GM15510 (cell line): ENCODE measurements around the gene NDE1.

Experiments
- POLR2A ChIP-seq: IDR thresholded peaks from 3 replicates; pipeline ENCODE4 v1.6.1; 2011; ENCODE audit warnings: borderline replicate concordance; ENCODE audit not compliant: insufficient read length; ENCODE audit errors: extremely low read depth

Gene NDE1

GRCh38 chr16:15736529-15736928 lies 86.5 kb downstream of the NDE1 start:
- TF ChIP-seq POLR2A = no peak

DNA sequence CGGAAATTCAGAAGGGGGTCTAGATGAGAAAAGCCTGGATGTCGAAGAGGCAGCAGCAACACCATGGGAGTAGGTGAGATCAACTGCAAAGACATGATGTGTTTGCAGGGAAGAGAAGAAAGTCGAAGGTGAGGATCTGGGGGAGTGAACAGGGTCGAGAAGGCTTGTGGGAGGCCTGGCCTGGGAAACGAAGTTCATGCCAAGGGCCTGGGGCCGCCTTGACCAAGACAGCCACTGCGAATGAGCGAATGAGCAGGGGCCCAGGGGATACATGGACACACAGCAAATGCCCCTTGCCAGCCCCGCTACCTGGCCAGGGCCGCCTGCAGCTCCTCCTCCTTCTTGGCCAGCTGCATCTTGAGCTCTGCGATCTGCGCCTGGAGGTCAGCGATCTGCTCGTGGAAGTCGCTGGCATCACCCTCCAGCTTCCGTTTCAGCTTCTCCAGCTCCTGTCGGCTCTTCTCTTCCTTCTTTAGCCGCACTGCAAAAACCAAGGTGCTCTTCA lies 87.1 kb downstream of the NDE1 start:
- no peak for TF ChIP-seq POLR2A

DNA sequence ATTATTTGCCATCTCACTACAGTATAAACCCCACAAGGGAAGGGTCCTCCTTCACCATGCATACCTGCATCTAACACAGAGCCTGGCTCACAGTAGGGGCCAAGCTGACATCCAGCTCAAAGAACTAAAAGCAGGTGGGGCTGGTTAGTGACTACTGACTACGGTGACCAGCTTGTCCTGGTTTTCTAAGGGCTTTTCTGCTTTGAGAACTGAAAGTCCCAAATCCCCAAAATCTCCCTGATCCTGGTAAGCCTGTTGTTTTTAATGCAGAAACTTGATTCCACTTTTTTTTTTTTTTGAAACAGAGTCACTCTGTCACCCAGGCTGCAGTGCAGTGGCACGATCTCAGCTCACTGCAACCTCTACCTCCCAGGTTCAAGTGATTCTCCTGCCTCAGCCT lies 89.4 kb downstream of the NDE1 start:
- TF ChIP-seq POLR2A = no peak

DNA sequence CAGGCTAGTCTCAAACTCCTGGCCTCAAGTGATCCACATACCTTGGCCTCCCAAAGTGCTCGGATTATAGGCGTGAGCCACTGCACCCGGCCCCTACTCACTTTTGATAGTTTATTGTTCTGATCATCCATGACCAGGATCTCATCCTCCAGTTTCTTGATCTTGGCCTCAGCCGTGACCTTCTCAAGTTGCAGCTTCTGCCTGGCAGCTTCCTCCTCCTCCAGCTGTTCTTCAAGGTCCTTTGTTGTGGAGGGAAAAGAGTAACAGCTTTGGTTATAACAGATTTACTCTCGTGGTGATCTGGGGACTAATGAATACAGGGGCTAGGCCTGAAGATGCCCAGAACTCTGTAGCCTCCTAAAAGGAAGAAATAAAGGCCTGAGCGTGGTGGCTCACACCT lies 89.9 kb downstream of the NDE1 start:
- TF ChIP-seq POLR2A = no peak

DNA sequence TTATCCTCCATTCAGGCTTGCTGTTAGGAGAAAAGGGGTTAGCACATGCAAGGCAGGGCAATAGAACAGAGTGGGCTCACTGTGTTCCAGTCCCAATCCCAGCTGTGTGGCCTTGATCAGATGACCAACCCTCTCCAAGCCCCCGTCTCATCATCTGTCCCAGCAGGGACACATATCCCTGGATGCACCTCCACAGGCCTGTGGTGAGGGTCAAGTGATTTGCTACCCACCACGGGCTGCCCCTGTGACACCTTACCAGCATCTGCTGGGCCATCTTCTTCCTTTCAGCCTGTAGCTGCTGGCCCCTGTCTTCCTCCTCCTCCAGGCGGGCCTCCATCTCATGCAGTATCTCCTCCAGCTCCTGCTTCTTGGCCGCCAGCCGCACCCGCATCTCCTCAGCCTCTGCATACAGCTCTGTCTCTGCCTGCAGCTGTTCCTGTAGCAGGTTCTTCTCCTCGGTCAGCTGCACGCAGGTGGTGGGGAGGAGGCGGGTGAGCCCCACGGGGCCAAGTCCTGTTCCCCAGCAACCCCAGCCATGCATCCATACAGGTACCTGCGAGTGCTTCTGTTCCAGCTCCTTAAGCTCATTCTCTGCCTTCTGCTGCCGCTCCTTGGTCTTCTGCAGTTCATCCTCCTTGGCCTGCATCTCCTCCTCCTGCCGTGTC lies 91.3 kb downstream of the NDE1 start:
- no peak for TF ChIP-seq POLR2A

DNA sequence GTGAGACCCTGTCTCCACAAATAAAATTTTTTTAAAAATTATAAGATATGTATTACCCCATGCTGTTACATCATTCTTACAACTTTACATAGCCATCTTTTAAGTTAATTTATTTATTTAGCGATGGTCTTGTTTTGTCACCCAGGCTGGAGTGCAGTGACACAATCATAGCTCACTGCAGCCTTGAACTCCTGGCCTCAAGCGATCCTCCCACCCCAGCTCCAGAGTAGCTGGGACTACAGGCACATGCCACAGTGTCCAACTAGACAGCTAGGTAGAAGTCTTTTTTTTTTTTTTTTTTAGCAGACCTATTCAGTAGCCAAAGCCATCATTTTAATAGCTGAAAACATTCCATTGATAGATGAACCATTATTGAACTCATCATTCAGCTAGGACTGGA lies 92.7 kb downstream of the NDE1 start:
- TF ChIP-seq POLR2A = no peak

- no peak for TF ChIP-seq POLR2A
Measured at GRCh38 chr16:15743657-15744056, 93.6 kb downstream of the NDE1 start.

DNA sequence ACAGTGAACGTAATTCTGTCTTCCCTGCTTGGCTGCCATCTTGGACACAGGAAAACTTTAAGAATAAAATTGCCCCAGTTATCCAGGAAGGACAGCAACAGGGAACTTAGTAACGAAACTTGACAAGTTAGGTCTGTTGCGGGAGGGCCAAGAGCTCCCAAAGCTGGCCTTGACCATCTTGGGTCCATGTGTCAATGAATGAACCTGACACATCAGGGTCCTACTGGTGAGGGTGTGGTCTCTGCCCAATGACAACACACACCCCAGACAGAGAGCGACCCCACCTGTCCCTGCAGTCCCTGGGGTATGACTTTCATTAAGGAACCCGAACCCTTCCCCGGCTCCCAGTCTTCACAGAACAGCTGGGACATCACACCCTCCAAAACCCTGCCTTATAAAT lies 96.3 kb downstream of the NDE1 start:
- TF ChIP-seq POLR2A = no peak

GRCh38 chr16:15747937-15748336 lies 97.9 kb downstream of the NDE1 start:
- TF ChIP-seq POLR2A = no peak

- TF ChIP-seq POLR2A = no peak
Measured at GRCh38 chr16:15748654-15749053, 98.6 kb downstream of the NDE1 start.

DNA sequence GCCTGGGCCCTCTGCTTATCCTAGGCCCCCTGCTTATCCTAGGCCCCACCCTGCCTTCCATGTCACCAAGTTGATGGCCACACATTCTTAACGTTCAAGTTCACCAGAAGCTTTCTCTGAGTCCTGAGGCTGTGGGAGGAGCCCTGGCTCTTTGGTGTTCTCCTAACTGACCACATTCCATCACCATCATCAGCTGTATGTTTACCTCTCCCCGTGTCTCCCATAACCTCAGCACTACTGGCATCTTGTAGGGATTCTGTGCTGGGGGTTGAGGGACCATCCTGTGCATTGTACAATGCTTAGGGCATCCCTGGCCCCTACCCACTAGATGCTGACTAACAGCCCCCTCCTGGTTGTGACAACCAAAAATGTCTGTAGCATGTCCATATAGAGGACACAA lies 99.3 kb downstream of the NDE1 start:
- no peak for TF ChIP-seq POLR2A

DNA sequence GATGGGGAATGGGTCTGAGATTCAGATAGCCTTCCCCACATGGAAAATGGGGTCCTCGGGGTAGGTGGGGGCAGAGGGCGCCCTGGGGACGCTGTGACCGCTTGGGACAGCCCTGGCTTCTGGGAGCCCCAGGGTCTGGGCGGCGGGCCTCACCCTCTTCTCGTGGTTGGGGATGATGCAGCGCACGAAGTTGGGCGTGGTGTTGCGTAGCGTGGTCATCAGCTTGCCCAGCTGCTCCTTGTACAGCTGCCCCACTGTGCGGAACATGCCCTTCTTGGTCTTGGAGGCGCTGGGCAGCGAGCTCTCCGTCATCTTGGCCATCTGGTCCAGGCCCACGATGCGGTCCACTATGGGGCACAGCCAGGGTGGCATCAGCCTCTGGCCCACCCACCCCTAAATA lies 99.9 kb downstream of the NDE1 start:
- no peak for TF ChIP-seq POLR2A

DNA sequence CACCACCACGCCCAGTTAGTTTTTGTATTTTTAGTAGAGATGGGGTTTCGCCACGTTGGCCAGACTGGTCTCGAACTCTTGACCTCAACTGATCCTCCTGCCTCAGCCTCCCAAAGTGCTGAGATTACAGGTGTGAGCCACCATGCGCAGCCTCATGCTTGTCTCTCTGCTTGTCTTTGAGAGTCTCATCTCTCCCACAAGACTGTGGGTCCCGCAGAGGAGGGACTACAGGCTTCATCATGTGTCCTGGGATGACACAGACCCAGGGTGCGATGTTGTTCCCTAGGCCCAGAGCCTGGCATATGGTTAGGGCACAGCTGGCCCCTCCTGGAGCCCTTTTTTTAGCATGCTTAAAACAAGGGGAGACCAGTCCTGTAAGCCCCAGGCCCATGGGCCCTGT lies 101.9 kb downstream of the NDE1 start:
- TF ChIP-seq POLR2A = no peak

DNA sequence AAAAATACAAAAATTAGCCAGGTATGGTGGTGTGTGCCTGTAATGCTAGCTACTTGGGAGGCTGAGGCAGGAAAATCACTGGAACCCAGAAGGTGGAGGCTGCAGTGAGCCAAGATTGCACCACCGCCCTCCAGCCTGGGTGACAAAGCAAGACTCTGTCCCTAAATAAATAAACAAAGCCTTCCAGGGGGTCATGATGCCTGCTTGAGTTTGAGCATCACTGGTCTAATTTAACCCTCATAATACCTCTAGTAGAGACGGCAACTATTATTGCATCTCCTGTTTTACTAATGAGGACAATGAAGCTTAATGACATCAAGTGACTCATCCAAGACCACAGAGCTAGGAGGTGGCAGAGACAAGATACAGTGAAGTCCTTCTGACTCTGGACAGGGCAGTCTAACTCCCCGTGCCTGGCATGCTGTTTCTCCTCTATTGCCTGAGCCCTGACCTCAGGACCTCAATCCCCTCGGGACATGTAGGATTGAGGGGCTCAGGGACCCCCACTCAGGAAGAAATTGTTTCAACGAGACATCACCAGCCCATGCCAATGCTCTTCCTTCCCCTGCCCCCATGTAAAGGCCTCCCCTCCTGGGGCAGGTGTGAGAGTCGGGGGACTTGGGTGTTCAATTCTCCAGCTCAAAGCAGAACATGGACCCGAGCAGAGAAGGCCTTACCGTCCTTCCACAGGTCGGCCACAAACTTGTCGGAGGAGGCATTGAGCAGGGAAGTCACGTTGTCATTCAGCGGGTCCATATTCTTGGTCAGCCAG lies 102.9 kb downstream of the NDE1 start:
- no peak for TF ChIP-seq POLR2A

- TF ChIP-seq POLR2A = no peak
Measured at GRCh38 chr16:15754821-15755534, 104.9 kb downstream of the NDE1 start.

- TF ChIP-seq POLR2A = no peak
Measured at GRCh38 chr16:15757077-15757386, 107.0 kb downstream of the NDE1 start.
